ENCODE results near the gene SNN. TPM values are rescaled to one million over a fixed set of nuclear protein-coding genes. Genes with fewer than 3 reads are reported as not detected.

SNN gene
- total and polyA plus RNA-seq, 2 donors, result 21.6 to 29.2 TPM

- H3K27ac ChIP-seq (ENCODE audit: low read depth in 1 of 2, low read length in 1 of 2), result no peak overlapping the region
- H3K27me3 ChIP-seq (ENCODE audit: control insufficient read depth in 2 of 2, insufficient read depth in 1 of 2, low read length in 1 of 2), result no peaks in the 10 kb centered on the region
- no peaks in the 10 kb centered on the region for H3K9me3 ChIP-seq (ENCODE audit: control insufficient read depth in 2 of 2, insufficient read depth in 1 of 2, low read length in 1 of 2)
- H3K4me1 ChIP-seq (ENCODE audit: control insufficient read depth in 2 of 2, insufficient read depth in 2 of 2, low read length in 2 of 2), result peaks cover 0 to 4% of the 10 kb centered on the region in 2 donors
- no peak for DNase-seq (ENCODE audit: low read depth in 6 of 9, low spot score in 9 of 9)
- no peak overlapping the region for H3K4me3 ChIP-seq (ENCODE audit: low read length in 2 of 2)
- peaks cover 56 to 68% of the 10 kb centered on the region in 2 donors for H3K36me3 ChIP-seq (ENCODE audit: control insufficient read depth in 2 of 2, insufficient read depth in 2 of 2, low read length in 1 of 2)
- 96% methylated on average over 1 of the region's 1 CpG for WGBS
Observed at GRCh38 chr16:11688520-11688886, 20.2 kb downstream of the SNN start.

- H3K4me1 ChIP-seq (ENCODE audit: control insufficient read depth in 2 of 2, insufficient read depth in 2 of 2, low read length in 2 of 2), result peaks cover 0 to 4% of the 10 kb centered on the region in 2 donors
- peak in 1 of 9 donors; percentile 31 for DNase-seq (ENCODE audit: low read depth in 6 of 9, low spot score in 9 of 9)
- H3K9me3 ChIP-seq (ENCODE audit: control insufficient read depth in 2 of 2, insufficient read depth in 1 of 2, low read length in 1 of 2), result no peaks in the 10 kb centered on the region
- H3K4me3 ChIP-seq (ENCODE audit: low read length in 2 of 2), result no peak overlapping the region
- H3K36me3 ChIP-seq (ENCODE audit: control insufficient read depth in 2 of 2, insufficient read depth in 2 of 2, low read length in 1 of 2), result peaks cover 48 to 63% of the 10 kb centered on the region in 2 donors
- peak overlapping the region; percentile 1 to 58 for H3K27ac ChIP-seq (ENCODE audit: low read depth in 1 of 2, low read length in 1 of 2)
- 85% methylated on average over 3 of the region's 3 CpGs for WGBS
- H3K27me3 ChIP-seq (ENCODE audit: control insufficient read depth in 2 of 2, insufficient read depth in 1 of 2, low read length in 1 of 2), result no peaks in the 10 kb centered on the region
Observed at GRCh38 chr16:11689031-11689840, 21.0 kb downstream of the SNN start.

GRCh38 chr16:11691235-11691634, 23.0 kb downstream of the SNN start:
- DNase-seq (ENCODE audit: low read depth in 6 of 9, low spot score in 9 of 9), result no peak
- H3K4me1 ChIP-seq (ENCODE audit: control insufficient read depth in 2 of 2, insufficient read depth in 2 of 2, low read length in 2 of 2), result peaks cover 0 to 4% of the 10 kb centered on the region in 2 donors
- H3K27ac ChIP-seq (ENCODE audit: low read depth in 1 of 2, low read length in 1 of 2), result no peak overlapping the region
- H3K36me3 ChIP-seq (ENCODE audit: control insufficient read depth in 2 of 2, insufficient read depth in 2 of 2, low read length in 1 of 2), result peaks cover 49 to 64% of the 10 kb centered on the region in 2 donors
- WGBS, result 98% methylated on average over 5 of the region's 5 CpGs
- H3K9me3 ChIP-seq (ENCODE audit: control insufficient read depth in 2 of 2, insufficient read depth in 1 of 2, low read length in 1 of 2), result no peaks in the 10 kb centered on the region
- no peak overlapping the region for H3K4me3 ChIP-seq (ENCODE audit: low read length in 2 of 2)
- no peaks in the 10 kb centered on the region for H3K27me3 ChIP-seq (ENCODE audit: control insufficient read depth in 2 of 2, insufficient read depth in 1 of 2, low read length in 1 of 2)

GRCh38 chr16:11691771-11692170, 23.5 kb downstream of the SNN start:
- no peaks in the 10 kb centered on the region for H3K27me3 ChIP-seq (ENCODE audit: control insufficient read depth in 2 of 2, insufficient read depth in 1 of 2, low read length in 1 of 2)
- no peaks in the 10 kb centered on the region for H3K9me3 ChIP-seq (ENCODE audit: control insufficient read depth in 2 of 2, insufficient read depth in 1 of 2, low read length in 1 of 2)
- H3K36me3 ChIP-seq (ENCODE audit: control insufficient read depth in 2 of 2, insufficient read depth in 2 of 2, low read length in 1 of 2), result peaks cover 52 to 64% of the 10 kb centered on the region in 2 donors
- H3K4me1 ChIP-seq (ENCODE audit: control insufficient read depth in 2 of 2, insufficient read depth in 2 of 2, low read length in 2 of 2), result peaks cover 0 to 4% of the 10 kb centered on the region in 2 donors
- no peak overlapping the region for H3K4me3 ChIP-seq (ENCODE audit: low read length in 2 of 2)
- WGBS, result 98% methylated on average over 15 of the region's 15 CpGs
- DNase-seq (ENCODE audit: low read depth in 6 of 9, low spot score in 9 of 9), result no peak
- H3K27ac ChIP-seq (ENCODE audit: low read depth in 1 of 2, low read length in 1 of 2), result no peak overlapping the region

- Histone ChIP-seq H3K9me3 (ENCODE audit: control insufficient read depth in 2 of 2, insufficient read depth in 1 of 2, low read length in 1 of 2) (no peaks in the 10 kb centered on the region), H3K27ac (ENCODE audit: low read depth in 1 of 2, low read length in 1 of 2) (no peak overlapping the region), H3K36me3 (ENCODE audit: control insufficient read depth in 2 of 2, insufficient read depth in 2 of 2, low read length in 1 of 2) (peaks cover 56 to 63% of the 10 kb centered on the region in 2 donors), H3K27me3 (ENCODE audit: control insufficient read depth in 2 of 2, insufficient read depth in 1 of 2, low read length in 1 of 2) (no peaks in the 10 kb centered on the region), H3K4me3 (ENCODE audit: low read length in 2 of 2) (no peak overlapping the region), H3K4me1 (ENCODE audit: control insufficient read depth in 2 of 2, insufficient read depth in 2 of 2, low read length in 2 of 2) (peaks cover 0 to 4% of the 10 kb centered on the region in 2 donors)
- 97% methylated on average over 8 of the region's 8 CpGs for WGBS
- DNase-seq (ENCODE audit: low read depth in 6 of 9, low spot score in 9 of 9), result no peak
Observed at GRCh38 chr16:11692171-11692570, 23.9 kb downstream of the SNN start.

GRCh38 chr16:11692651-11693050, 24.4 kb downstream of the SNN start:
- H3K27ac ChIP-seq (ENCODE audit: low read depth in 1 of 2, low read length in 1 of 2), result no peak overlapping the region
- WGBS, result 98% methylated on average over 6 of the region's 6 CpGs

GRCh38 chr16:11696266-11697012, 28.2 kb downstream of the SNN start:
- Histone ChIP-seq H3K27me3 (ENCODE audit: control insufficient read depth in 2 of 2, insufficient read depth in 1 of 2, low read length in 1 of 2) (no peaks in the 10 kb centered on the region), H3K4me3 (ENCODE audit: low read length in 2 of 2) (no peak overlapping the region), H3K4me1 (ENCODE audit: control insufficient read depth in 2 of 2, insufficient read depth in 2 of 2, low read length in 2 of 2) (peaks cover 0 to 3% of the 10 kb centered on the region in 2 donors), H3K36me3 (ENCODE audit: control insufficient read depth in 2 of 2, insufficient read depth in 2 of 2, low read length in 1 of 2) (peaks cover 63 to 66% of the 10 kb centered on the region in 2 donors), H3K27ac (ENCODE audit: low read depth in 1 of 2, low read length in 1 of 2) (no peak overlapping the region), H3K9me3 (ENCODE audit: control insufficient read depth in 2 of 2, insufficient read depth in 1 of 2, low read length in 1 of 2) (no peaks in the 10 kb centered on the region)
- WGBS, result 96% methylated on average over 12 of the region's 12 CpGs
- DNase-seq (ENCODE audit: low read depth in 6 of 9, low spot score in 9 of 9), result no peak

More at GRCh38 chr16:11692651-11693050, 24.4 kb downstream of the SNN start:
- no peak for DNase-seq (ENCODE audit: low read depth in 6 of 9, low spot score in 9 of 9)
- Histone ChIP-seq H3K4me1 (ENCODE audit: control insufficient read depth in 2 of 2, insufficient read depth in 2 of 2, low read length in 2 of 2) (peaks cover 0 to 4% of the 10 kb centered on the region in 2 donors), H3K27me3 (ENCODE audit: control insufficient read depth in 2 of 2, insufficient read depth in 1 of 2, low read length in 1 of 2) (no peaks in the 10 kb centered on the region), H3K36me3 (ENCODE audit: control insufficient read depth in 2 of 2, insufficient read depth in 2 of 2, low read length in 1 of 2) (peaks cover 56 to 63% of the 10 kb centered on the region in 2 donors), H3K4me3 (ENCODE audit: low read length in 2 of 2) (no peak overlapping the region), H3K9me3 (ENCODE audit: control insufficient read depth in 2 of 2, insufficient read depth in 1 of 2, low read length in 1 of 2) (no peaks in the 10 kb centered on the region)

GRCh38 chr16:11697319-11697718, 29.1 kb downstream of the SNN start:
- H3K9me3 ChIP-seq (ENCODE audit: control insufficient read depth in 2 of 2, insufficient read depth in 1 of 2, low read length in 1 of 2), result no peaks in the 10 kb centered on the region
- no peak overlapping the region for H3K27ac ChIP-seq (ENCODE audit: low read depth in 1 of 2, low read length in 1 of 2)
- 98% methylated on average over 12 of the region's 12 CpGs for WGBS
- H3K4me3 ChIP-seq (ENCODE audit: low read length in 2 of 2), result no peak overlapping the region
- H3K36me3 ChIP-seq (ENCODE audit: control insufficient read depth in 2 of 2, insufficient read depth in 2 of 2, low read length in 1 of 2), result peaks cover 55 to 59% of the 10 kb centered on the region in 2 donors
- peaks cover 0 to 3% of the 10 kb centered on the region in 2 donors for H3K4me1 ChIP-seq (ENCODE audit: control insufficient read depth in 2 of 2, insufficient read depth in 2 of 2, low read length in 2 of 2)
- DNase-seq (ENCODE audit: low read depth in 6 of 9, low spot score in 9 of 9), result no peak
- H3K27me3 ChIP-seq (ENCODE audit: control insufficient read depth in 2 of 2, insufficient read depth in 1 of 2, low read length in 1 of 2), result no peaks in the 10 kb centered on the region

- Histone ChIP-seq H3K4me3 (ENCODE audit: low read length in 2 of 2) (no peak overlapping the region), H3K9me3 (ENCODE audit: control insufficient read depth in 2 of 2, insufficient read depth in 1 of 2, low read length in 1 of 2) (no peaks in the 10 kb centered on the region), H3K27ac (ENCODE audit: low read depth in 1 of 2, low read length in 1 of 2) (no peak overlapping the region), H3K36me3 (ENCODE audit: control insufficient read depth in 2 of 2, insufficient read depth in 2 of 2, low read length in 1 of 2) (peaks cover 48 to 59% of the 10 kb centered on the region in 2 donors), H3K4me1 (ENCODE audit: control insufficient read depth in 2 of 2, insufficient read depth in 2 of 2, low read length in 2 of 2) (peaks cover 0 to 3% of the 10 kb centered on the region in 2 donors), H3K27me3 (ENCODE audit: control insufficient read depth in 2 of 2, insufficient read depth in 1 of 2, low read length in 1 of 2) (no peaks in the 10 kb centered on the region)
- DNase-seq (ENCODE audit: low read depth in 6 of 9, low spot score in 9 of 9), result no peak
- 89% methylated on average over 7 of the region's 7 CpGs for WGBS
Observed at GRCh38 chr16:11698271-11698689, 30.0 kb downstream of the SNN start.
